K562 (cell line): Measurements from ENCODE around the gene ZCCHC17. TPM values are rescaled to one million over a fixed set of nuclear protein-coding genes. Genes with fewer than 3 reads are reported as not detected.

Experiments
- CAMTA2 ChIP-seq: fragments of 250-450 bp; sonication (Bioruptor Pico); conservative IDR thresholded peaks from 2 replicates; pipeline ENCODE4 v1.5.1; 2022
- DEAF1 ChIP-seq: fragments of 450-650 bp; formaldehyde crosslinking; IDR thresholded peaks from 2 replicates; pipeline ENCODE4 v1.4.0; 2020; ENCODE audit warnings: mild to moderate bottlenecking, moderate library complexity
- MCM3 ChIP-seq: fragments of 450-650 bp; IDR thresholded peaks from 2 replicates; pipeline ENCODE4 v1.6.1; 2016
- MEIS2 ChIP-seq: fragments of 450-650 bp; IDR thresholded peaks from 2 replicates; pipeline ENCODE4 v1.6.1; 2014; ENCODE audit warnings: mild to moderate bottlenecking; ENCODE audit not compliant: partially characterized antibody
- MLX ChIP-seq, 2 experiments: fragments of 450-650 bp in 1 of 2; sonication (generic) in 1 of 2; formaldehyde crosslinking; conservative IDR thresholded peaks; 2 replicates each; pipeline versions ENCODE4 v1.4.0 to v1.8.1; 2020 to 2022; ENCODE audit warnings: mild to moderate bottlenecking in 1 of 2, missing genetic modification reagents in 1 of 2
- NCOA2 ChIP-seq, 2 experiments: fragments of 450-650 bp; IDR thresholded peaks; 2 replicates each; pipeline ENCODE4 v1.6.1; 2018; ENCODE audit warnings: mild to moderate bottlenecking in 2 of 2, moderate library complexity in 1 of 2; ENCODE audit not compliant: partially characterized antibody in 2 of 2
- NFRKB ChIP-seq: fragments of 450-650 bp; IDR thresholded peaks from 2 replicates; pipeline ENCODE4 v1.6.1; 2016; ENCODE audit warnings: low read depth
- NONO ChIP-seq, 2 experiments: fragments of 200-400 bp in 1 of 2; fragments of 450-650 bp in 1 of 2; formaldehyde crosslinking in 1 of 2; IDR thresholded peaks; 2 replicates each; pipeline ENCODE4 v1.6.1; 2017; ENCODE audit warnings: low read depth in 2 of 2, mild to moderate bottlenecking in 2 of 2, moderate library complexity in 2 of 2, low read length in 1 of 2
- STAG1 ChIP-seq: sonication (generic); formaldehyde crosslinking; IDR thresholded peaks from 2 replicates; pipeline ENCODE4 v1.5.0; 2020; ENCODE audit warnings: missing genetic modification reagents, borderline replicate concordance
- ZEB2 ChIP-seq: fragments of 450-650 bp; IDR thresholded peaks from 2 replicates; pipeline ENCODE4 v1.6.1; 2016
- ZKSCAN1 ChIP-seq: fragments of 150-350 bp; IDR thresholded peaks from 2 replicates; pipeline ENCODE4 v1.6.1; 2016; ENCODE audit warnings: low read depth, low read length
- ZNF699 ChIP-seq: fragments of 250-450 bp; sonication (Bioruptor Pico); IDR thresholded peaks from 2 replicates; pipeline ENCODE4 v1.8.0; 2021; ENCODE audit warnings: mild to moderate bottlenecking, moderate library complexity; ENCODE audit not compliant: insufficient replicate concordance
- polyA plus RNA-seq, 8 experiments: library from polyadenylated mRNA; depleted of rRNA in 4 of 8; stranded (reverse) in 5 of 8; unstranded in 3 of 8; fragments of >200 nt; fragmentation: Nextera tagmentation in 2 of 8; fragmentation: Illumina TruSeq in 1 of 8; extraction: Ambion mirVana in 2 of 8; extraction: Trizol in 1 of 8; gene quantifications; 2 replicates each; pipeline versions ENCODE4 v1.2.1 to v1.2.3, GENCODE V29; 2011 to 2014; ENCODE audit warnings: inconsistent platforms in 1 of 8, missing spikeins in 1 of 8
- total RNA-seq, 7 experiments: library from RNA; depleted of rRNA in 6 of 7; stranded (reverse); fragments of >200 nt in 6 of 7; fragmentation: Illumina TruSeq in 2 of 7; extraction: Trizol in 2 of 7; gene quantifications; 2 replicates each; pipeline versions ENCODE4 v1.2.1 to v1.2.3, GENCODE V29; 2011 to 2021; ENCODE audit warnings: low replicate concordance in 1 of 7

Gene ZCCHC17
- total and polyA plus RNA-seq, 9 of the 15 experiments (the other 6 are each of a cell fraction or from before 2014, with no cell fraction given): 46.9 to 150 (median 74.7) TPM

- TF ChIP-seq MLX (CRISPR knock-in tag; conservative IDR thresholded peaks at IDR 0.05): no peak
- TF ChIP-seq ZNF699: no peak
- no peak for TF ChIP-seq NONO (IDR thresholded peaks at IDR 0.05; ENCODE audit: low read depth in 2 of 2, low read length in 1 of 2)
- TF ChIP-seq MEIS2: no peak
- TF ChIP-seq STAG1 (CRISPR knock-in tag): no peak
- TF ChIP-seq NCOA2 (IDR thresholded peaks at IDR 0.05; ENCODE audit: partially characterized antibody in 2 of 2): no peak
- TF ChIP-seq ZEB2: no peak
- TF ChIP-seq DEAF1 (CRISPR knock-in tag): peak; percentile 56; the same call in 1 of the 2 replicates
- TF ChIP-seq ZKSCAN1: peak; percentile 100
- TF ChIP-seq MCM3: no peak
- TF ChIP-seq NFRKB: no peak
- TF ChIP-seq CAMTA2: no peak
These were observed 100.0 kb downstream of the ZCCHC17 start (continued) for GRCh38 chr1:31396633-31397351.
